GM23338 (cell line): ENCODE data around the gene YBX3. TPM values are rescaled to one million over a fixed set of nuclear protein-coding genes. Genes with fewer than 3 reads are reported as not detected.

ENCODE experiments used
- ATAC-seq: fragments of 200-7000 bp; cut with Tn5 transposase; 3 replicates; pipeline ENCODE4 v1.9.1; 2020
- DNase-seq: peaks from one replicate; pipeline ENCODE4 v3.0.0-alpha.2; 2015; ENCODE audit warnings: low spot score
- H2AFZ ChIP-seq: fragments of 200-600 bp; sonication (generic); 2 replicates; pipeline ENCODE4 v1.8.0; 2016; ENCODE audit warnings: antibody characterized with exemption, mild to moderate bottlenecking, moderate library complexity
- H3F3A ChIP-seq: fragments of 200-600 bp; sonication (generic); replicated peaks from 2 replicates; pipeline ENCODE4 v1.8.0; 2017; ENCODE audit warnings: antibody characterized with exemption, mixed run types, low read depth
- H3K27ac ChIP-seq: fragments of 200-600 bp; sonication (generic); 2 replicates; pipeline ENCODE4 v1.6.1; 2016; ENCODE audit warnings: low read depth
- H3K27me3 ChIP-seq: fragments of 200-600 bp; sonication (generic); 2 replicates; pipeline ENCODE4 v1.8.0; 2016; ENCODE audit warnings: mild to moderate bottlenecking, mixed run types, moderate library complexity; ENCODE audit not compliant: insufficient read depth
- H3K36me3 ChIP-seq: fragments of 200-600 bp; sonication (generic); 2 replicates; pipeline ENCODE4 v1.8.0; 2016; ENCODE audit warnings: mild to moderate bottlenecking; ENCODE audit not compliant: insufficient read depth
- H3K4me1 ChIP-seq: fragments of 200-600 bp; sonication (generic); 2 replicates; pipeline ENCODE4 v1.8.0; 2016; ENCODE audit warnings: mild to moderate bottlenecking, moderate library complexity; ENCODE audit not compliant: insufficient read depth
- H3K4me2 ChIP-seq: fragments of 200-600 bp; sonication (generic); 2 replicates; pipeline ENCODE4 v1.7.1; 2017; ENCODE audit warnings: mixed run types
- H3K4me3 ChIP-seq: fragments of 200-600 bp; sonication (generic); 2 replicates; pipeline ENCODE4 v1.6.1; 2016; ENCODE audit warnings: mixed run types
- H3K79me2 ChIP-seq: fragments of 200-600 bp; sonication (generic); replicated peaks from 2 replicates; pipeline ENCODE4 v1.8.0; 2017; ENCODE audit warnings: mild to moderate bottlenecking; ENCODE audit not compliant: insufficient read depth
- H3K9me2 ChIP-seq: fragments of 200-600 bp; sonication (generic); 2 replicates; pipeline ENCODE4 v1.8.0; 2017; ENCODE audit not compliant: insufficient read depth
- H4K20me1 ChIP-seq: fragments of 200-600 bp; sonication (generic); replicated peaks from 2 replicates; pipeline ENCODE4 v1.8.0; 2017; ENCODE audit warnings: mild to moderate bottlenecking; ENCODE audit not compliant: insufficient read depth
- H3K27ac Mint-ChIP-seq: 2 replicates; pipeline ENCODE4 v1.8.0; 2020; ENCODE audit warnings: inconsistent platforms, mild to moderate bottlenecking, moderate library complexity, mixed read lengths
- H3K27me3 Mint-ChIP-seq: 3 replicates; pipeline ENCODE4 v1.8.0; 2022; ENCODE audit warnings: low read depth, mild to moderate bottlenecking, moderate library complexity, mixed read lengths, inconsistent platforms; ENCODE audit not compliant: insufficient read depth, poor library complexity
- H3K36me3 Mint-ChIP-seq: 3 replicates; pipeline ENCODE4 v1.8.0; 2021; ENCODE audit warnings: low read depth, mild to moderate bottlenecking, inconsistent platforms, moderate library complexity, mixed read lengths
- H3K4me1 Mint-ChIP-seq: 3 replicates; pipeline ENCODE4 v1.8.0; 2020; ENCODE audit warnings: mild to moderate bottlenecking, inconsistent platforms, mixed read lengths
- H3K4me3 Mint-ChIP-seq: 3 replicates; pipeline ENCODE4 v1.8.0; 2021; ENCODE audit warnings: moderate library complexity, mild to moderate bottlenecking, inconsistent platforms, mixed read lengths
- H3K9me3 Mint-ChIP-seq: 3 replicates; pipeline ENCODE4 v1.8.0; 2020; ENCODE audit warnings: moderate library complexity, mild to moderate bottlenecking, inconsistent platforms, mixed read lengths
- CREB1 ChIP-seq: fragments of 250-450 bp; sonication (Bioruptor Pico); IDR thresholded peaks from 2 replicates; pipeline ENCODE4 v1.5.0; 2020; ENCODE audit warnings: low read depth, mild to moderate bottlenecking, moderate library complexity
- CTCF ChIP-seq, 2 experiments: fragments of 200-600 bp in 1 of 2; sonication (generic) in 1 of 2; conservative IDR thresholded peaks; 2 replicates each; pipeline versions ENCODE4 v1.5.1 to v1.6.1; 2016 to 2017; ENCODE audit warnings: antibody characterized with exemption in 2 of 2, low read depth in 2 of 2, mild to moderate bottlenecking in 2 of 2, moderate library complexity in 1 of 2
- ETS1 ChIP-seq: IDR thresholded peaks from 2 replicates; pipeline ENCODE4 v1.6.1; 2016; ENCODE audit warnings: antibody characterized with exemption
- EZH2 ChIP-seq: fragments of 200-600 bp; sonication (generic); IDR thresholded peaks from one replicate; pipeline ENCODE4 v1.8.0; 2017; ENCODE audit warnings: antibody characterized with exemption, mild to moderate bottlenecking, low read depth; ENCODE audit not compliant: unreplicated experiment
- EZH2phosphoT487 ChIP-seq: fragments of 200-600 bp; sonication (generic); IDR thresholded peaks from one replicate; pipeline ENCODE4 v1.8.1; 2018; ENCODE audit warnings: antibody characterized with exemption; ENCODE audit not compliant: unreplicated experiment
- JUNB ChIP-seq: IDR thresholded peaks from one replicate; pipeline ENCODE4 v1.6.1; 2016; ENCODE audit warnings: antibody characterized with exemption; ENCODE audit not compliant: unreplicated experiment
- NANOG ChIP-seq: IDR thresholded peaks from 2 replicates; pipeline ENCODE4 v1.6.1; 2016; ENCODE audit warnings: antibody characterized with exemption, borderline replicate concordance
- POLR2AphosphoS5 ChIP-seq: IDR thresholded peaks from 2 replicates; pipeline ENCODE4 v1.6.1; 2016; ENCODE audit warnings: antibody characterized with exemption, low read depth
- STAT1 ChIP-seq: IDR thresholded peaks from one replicate; pipeline ENCODE4 v1.6.1; 2016; ENCODE audit warnings: antibody characterized with exemption; ENCODE audit not compliant: unreplicated experiment
- ZNF114 ChIP-seq: fragments of 250-450 bp; sonication (Bioruptor Pico); IDR thresholded peaks from 2 replicates; pipeline ENCODE4 v1.5.0; 2020; ENCODE audit warnings: mild to moderate bottlenecking, moderate library complexity
- ZNF331 ChIP-seq: fragments of 250-450 bp; sonication (Bioruptor Pico); IDR thresholded peaks from 2 replicates; pipeline ENCODE4 v1.5.0; 2020; ENCODE audit warnings: low read depth, mild to moderate bottlenecking, moderate library complexity
- polyA plus RNA-seq: library from polyadenylated mRNA; unstranded; fragments of >200 nt; fragmentation: Nextera tagmentation; extraction: Ambion mirVana; gene quantifications from 2 replicates; pipeline ENCODE4 v1.2.1, GENCODE V29; 2016
- total RNA-seq: library from RNA; depleted of rRNA; stranded (reverse); fragments of >200 nt; shearing (Covaris generic); gene quantifications from 2 replicates; pipeline ENCODE4 v1.2.3, GENCODE V29; 2014
- TF ChIP-seq, protein P1 (sequence below): fragments of 250-450 bp; sonication (Bioruptor Pico); IDR thresholded peaks from 2 replicates; pipeline ENCODE4 v1.5.0; 2020; ENCODE audit warnings: mild to moderate bottlenecking, moderate library complexity
- TF ChIP-seq, protein P2 (sequence below): IDR thresholded peaks from one replicate; pipeline ENCODE4 v1.6.1; 2018; ENCODE audit warnings: antibody characterized with exemption; ENCODE audit not compliant: unreplicated experiment

The YBX3 gene
- total and polyA plus RNA-seq, 2 experiments from 2014 or later = 179 to 450 TPM

DNA sequence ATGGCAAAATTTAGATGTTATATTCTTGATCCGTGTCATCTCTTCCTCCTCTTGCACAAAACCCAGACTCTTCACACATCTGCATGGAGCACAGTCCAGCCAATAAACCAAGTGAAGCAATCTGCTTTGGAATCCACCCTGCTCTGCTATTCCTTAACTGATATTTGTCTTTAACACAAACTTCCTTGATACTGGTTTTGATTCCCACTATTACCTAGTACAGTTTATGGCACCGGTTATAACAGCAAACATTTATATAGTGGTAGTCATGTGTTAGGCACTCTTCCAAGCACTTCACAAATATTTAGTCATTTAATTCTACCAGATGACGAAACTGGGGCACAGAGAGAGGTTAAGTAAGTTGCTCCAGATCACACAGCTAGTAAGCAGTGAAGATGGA, 61.8 kb downstream of the YBX3 start:
- Histone ChIP-seq H3K4me2 (no peak overlapping the region), H3K4me3 (no peak overlapping the region), H3K79me2 (no peaks in the 10 kb centered on the region), H3K27ac (no peak overlapping the region), H3K36me3 (peaks cover 15% of the 10 kb centered on the region), H3K4me1 (no peaks in the 10 kb centered on the region), H3F3A (no peaks in the 10 kb centered on the region), H2AFZ (no peak overlapping the region), H3K9me2 (no peaks in the 10 kb centered on the region), H4K20me1 (no peaks in the 10 kb centered on the region), H3K27me3 (no peaks in the 10 kb centered on the region)
- Mint-ChIP-seq H3K4me3 (no peak overlapping the region), H3K27me3 (no peaks in the 10 kb centered on the region), H3K9me3 (peaks cover 22% of the 10 kb centered on the region), H3K4me1 (no peaks in the 10 kb centered on the region), H3K27ac (no peak overlapping the region), H3K36me3 (peaks cover 12% of the 10 kb centered on the region; the same call in 2 of the 3 replicates)
- ATAC-seq = no peak
- DNase-seq = no peak
- TF ChIP-seq ZNF331 (no peak), STAT1 (no peak), EZH2phosphoT487 (no peak), ZNF114 (CRISPR knock-in tag) (no peak), CREB1 (CRISPR knock-in tag) (no peak), EZH2 (no peak), CTCF (conservative IDR thresholded peaks at IDR 0.05; ENCODE audit: low read depth in 2 of 2) (no peak), ETS1 (no peak), JUNB (no peak), POLR2AphosphoS5 (no peak), NANOG (no peak)
- TF ChIP-seq, protein P1, sequence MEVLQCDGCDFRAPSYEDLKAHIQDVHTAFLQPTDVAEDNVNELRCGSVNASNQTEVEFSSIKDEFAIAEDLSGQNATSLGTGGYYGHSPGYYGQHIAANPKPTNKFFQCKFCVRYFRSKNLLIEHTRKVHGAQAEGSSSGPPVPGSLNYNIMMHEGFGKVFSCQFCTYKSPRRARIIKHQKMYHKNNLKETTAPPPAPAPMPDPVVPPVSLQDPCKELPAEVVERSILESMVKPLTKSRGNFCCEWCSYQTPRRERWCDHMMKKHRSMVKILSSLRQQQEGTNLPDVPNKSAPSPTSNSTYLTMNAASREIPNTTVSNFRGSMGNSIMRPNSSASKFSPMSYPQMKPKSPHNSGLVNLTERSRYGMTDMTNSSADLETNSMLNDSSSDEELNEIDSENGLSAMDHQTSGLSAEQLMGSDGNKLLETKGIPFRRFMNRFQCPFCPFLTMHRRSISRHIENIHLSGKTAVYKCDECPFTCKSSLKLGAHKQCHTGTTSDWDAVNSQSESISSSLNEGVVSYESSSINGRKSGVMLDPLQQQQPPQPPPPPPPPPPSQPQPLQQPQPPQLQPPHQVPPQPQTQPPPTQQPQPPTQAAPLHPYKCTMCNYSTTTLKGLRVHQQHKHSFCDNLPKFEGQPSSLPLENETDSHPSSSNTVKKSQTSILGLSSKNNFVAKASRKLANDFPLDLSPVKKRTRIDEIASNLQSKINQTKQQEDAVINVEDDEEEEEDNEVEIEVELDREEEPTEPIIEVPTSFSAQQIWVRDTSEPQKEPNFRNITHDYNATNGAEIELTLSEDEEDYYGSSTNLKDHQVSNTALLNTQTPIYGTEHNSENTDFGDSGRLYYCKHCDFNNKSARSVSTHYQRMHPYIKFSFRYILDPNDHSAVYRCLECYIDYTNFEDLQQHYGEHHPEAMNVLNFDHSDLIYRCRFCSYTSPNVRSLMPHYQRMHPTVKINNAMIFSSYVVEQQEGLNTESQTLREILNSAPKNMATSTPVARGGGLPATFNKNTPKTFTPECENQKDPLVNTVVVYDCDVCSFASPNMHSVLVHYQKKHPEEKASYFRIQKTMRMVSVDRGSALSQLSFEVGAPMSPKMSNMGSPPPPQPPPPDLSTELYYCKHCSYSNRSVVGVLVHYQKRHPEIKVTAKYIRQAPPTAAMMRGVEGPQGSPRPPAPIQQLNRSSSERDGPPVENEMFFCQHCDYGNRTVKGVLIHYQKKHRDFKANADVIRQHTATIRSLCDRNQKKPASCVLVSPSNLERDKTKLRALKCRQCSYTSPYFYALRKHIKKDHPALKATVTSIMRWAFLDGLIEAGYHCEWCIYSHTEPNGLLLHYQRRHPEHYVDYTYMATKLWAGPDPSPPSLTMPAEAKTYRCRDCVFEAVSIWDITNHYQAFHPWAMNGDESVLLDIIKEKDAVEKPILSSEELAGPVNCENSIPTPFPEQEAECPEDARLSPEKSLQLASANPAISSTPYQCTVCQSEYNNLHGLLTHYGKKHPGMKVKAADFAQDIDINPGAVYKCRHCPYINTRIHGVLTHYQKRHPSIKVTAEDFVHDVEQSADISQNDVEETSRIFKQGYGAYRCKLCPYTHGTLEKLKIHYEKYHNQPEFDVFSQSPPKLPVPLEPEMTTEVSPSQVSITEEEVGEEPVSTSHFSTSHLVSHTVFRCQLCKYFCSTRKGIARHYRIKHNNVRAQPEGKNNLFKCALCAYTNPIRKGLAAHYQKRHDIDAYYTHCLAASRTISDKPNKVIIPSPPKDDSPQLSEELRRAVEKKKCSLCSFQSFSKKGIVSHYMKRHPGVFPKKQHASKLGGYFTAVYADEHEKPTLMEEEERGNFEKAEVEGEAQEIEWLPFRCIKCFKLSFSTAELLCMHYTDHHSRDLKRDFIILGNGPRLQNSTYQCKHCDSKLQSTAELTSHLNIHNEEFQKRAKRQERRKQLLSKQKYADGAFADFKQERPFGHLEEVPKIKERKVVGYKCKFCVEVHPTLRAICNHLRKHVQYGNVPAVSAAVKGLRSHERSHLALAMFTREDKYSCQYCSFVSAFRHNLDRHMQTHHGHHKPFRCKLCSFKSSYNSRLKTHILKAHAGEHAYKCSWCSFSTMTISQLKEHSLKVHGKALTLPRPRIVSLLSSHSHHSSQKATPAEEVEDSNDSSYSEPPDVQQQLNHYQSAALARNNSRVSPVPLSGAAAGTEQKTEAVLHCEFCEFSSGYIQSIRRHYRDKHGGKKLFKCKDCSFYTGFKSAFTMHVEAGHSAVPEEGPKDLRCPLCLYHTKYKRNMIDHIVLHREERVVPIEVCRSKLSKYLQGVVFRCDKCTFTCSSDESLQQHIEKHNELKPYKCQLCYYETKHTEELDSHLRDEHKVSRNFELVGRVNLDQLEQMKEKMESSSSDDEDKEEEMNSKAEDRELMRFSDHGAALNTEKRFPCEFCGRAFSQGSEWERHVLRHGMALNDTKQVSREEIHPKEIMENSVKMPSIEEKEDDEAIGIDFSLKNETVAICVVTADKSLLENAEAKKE = no peak
- TF ChIP-seq, protein P2, sequence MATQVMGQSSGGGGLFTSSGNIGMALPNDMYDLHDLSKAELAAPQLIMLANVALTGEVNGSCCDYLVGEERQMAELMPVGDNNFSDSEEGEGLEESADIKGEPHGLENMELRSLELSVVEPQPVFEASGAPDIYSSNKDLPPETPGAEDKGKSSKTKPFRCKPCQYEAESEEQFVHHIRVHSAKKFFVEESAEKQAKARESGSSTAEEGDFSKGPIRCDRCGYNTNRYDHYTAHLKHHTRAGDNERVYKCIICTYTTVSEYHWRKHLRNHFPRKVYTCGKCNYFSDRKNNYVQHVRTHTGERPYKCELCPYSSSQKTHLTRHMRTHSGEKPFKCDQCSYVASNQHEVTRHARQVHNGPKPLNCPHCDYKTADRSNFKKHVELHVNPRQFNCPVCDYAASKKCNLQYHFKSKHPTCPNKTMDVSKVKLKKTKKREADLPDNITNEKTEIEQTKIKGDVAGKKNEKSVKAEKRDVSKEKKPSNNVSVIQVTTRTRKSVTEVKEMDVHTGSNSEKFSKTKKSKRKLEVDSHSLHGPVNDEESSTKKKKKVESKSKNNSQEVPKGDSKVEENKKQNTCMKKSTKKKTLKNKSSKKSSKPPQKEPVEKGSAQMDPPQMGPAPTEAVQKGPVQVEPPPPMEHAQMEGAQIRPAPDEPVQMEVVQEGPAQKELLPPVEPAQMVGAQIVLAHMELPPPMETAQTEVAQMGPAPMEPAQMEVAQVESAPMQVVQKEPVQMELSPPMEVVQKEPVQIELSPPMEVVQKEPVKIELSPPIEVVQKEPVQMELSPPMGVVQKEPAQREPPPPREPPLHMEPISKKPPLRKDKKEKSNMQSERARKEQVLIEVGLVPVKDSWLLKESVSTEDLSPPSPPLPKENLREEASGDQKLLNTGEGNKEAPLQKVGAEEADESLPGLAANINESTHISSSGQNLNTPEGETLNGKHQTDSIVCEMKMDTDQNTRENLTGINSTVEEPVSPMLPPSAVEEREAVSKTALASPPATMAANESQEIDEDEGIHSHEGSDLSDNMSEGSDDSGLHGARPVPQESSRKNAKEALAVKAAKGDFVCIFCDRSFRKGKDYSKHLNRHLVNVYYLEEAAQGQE = no peak
